Measurements from ENCODE around the gene ZBTB6.

- TF ChIP-seq CTCF (IDR thresholded peaks at IDR 0.05) (no peak), POLR2A (IDR thresholded peaks at IDR 0.05) (no peak)
These were observed 52.6 kb downstream of the ZBTB6 start for GRCh38 chr9:122860319-122861142.

All from uterus (tissue), 2 donors.